ENCODE data around the gene HBP1. TPM values are rescaled to one million over a fixed set of nuclear protein-coding genes. Genes with fewer than 3 reads are reported as not detected.
"Not testable (repeated sequence)": the region's sequence is repeated elsewhere in the genome, so short reads cannot be mapped to it uniquely, and the experiment has no call there.

HBP1 gene
- total RNA-seq, 1 donor from 2014 or later = 39.7 TPM

GRCh38 chr7:107212725-107213124 lies 43.9 kb downstream of the HBP1 start:
- H3K4me1 Mint-ChIP-seq (ENCODE audit: low read depth, unreplicated experiment) = no peaks in the 10 kb centered on the region
- no peak overlapping the region for H3K27ac Mint-ChIP-seq (ENCODE audit: unreplicated experiment)
- H3K27me3 Mint-ChIP-seq (ENCODE audit: unreplicated experiment) = no peaks in the 10 kb centered on the region
- no peak for DNase-seq
- no peaks in the 10 kb centered on the region for H3K9me3 Mint-ChIP-seq (ENCODE audit: unreplicated experiment)
- peaks cover 14% of the 10 kb centered on the region for H3K36me3 Mint-ChIP-seq (ENCODE audit: unreplicated experiment)
- TF ChIP-seq CTCF (IDR thresholded peaks at IDR 0.05; ENCODE audit: partially characterized antibody, unreplicated experiment) = no peak
- no peak overlapping the region for H3K4me3 Mint-ChIP-seq (ENCODE audit: unreplicated experiment)

- H3K4me3 Mint-ChIP-seq (ENCODE audit: unreplicated experiment) = no peak overlapping the region
- H3K4me1 Mint-ChIP-seq (ENCODE audit: low read depth, unreplicated experiment) = no peaks in the 10 kb centered on the region
- no peak for DNase-seq
- peaks cover 14% of the 10 kb centered on the region for H3K36me3 Mint-ChIP-seq (ENCODE audit: unreplicated experiment)
- TF ChIP-seq CTCF (IDR thresholded peaks at IDR 0.05; ENCODE audit: partially characterized antibody, unreplicated experiment) = no peak
- H3K27me3 Mint-ChIP-seq (ENCODE audit: unreplicated experiment) = no peaks in the 10 kb centered on the region
- H3K9me3 Mint-ChIP-seq (ENCODE audit: unreplicated experiment) = no peaks in the 10 kb centered on the region
- no peak overlapping the region for H3K27ac Mint-ChIP-seq (ENCODE audit: unreplicated experiment)
These were observed 44.5 kb downstream of the HBP1 start for GRCh38 chr7:107213193-107213788.

GRCh38 chr7:107213945-107214344 lies 45.1 kb downstream of the HBP1 start:
- H3K9me3 Mint-ChIP-seq (ENCODE audit: unreplicated experiment) = no peaks in the 10 kb centered on the region
- H3K27me3 Mint-ChIP-seq (ENCODE audit: unreplicated experiment) = no peaks in the 10 kb centered on the region
- no peak for TF ChIP-seq CTCF (IDR thresholded peaks at IDR 0.05; ENCODE audit: partially characterized antibody, unreplicated experiment)
- H3K4me1 Mint-ChIP-seq (ENCODE audit: low read depth, unreplicated experiment) = no peaks in the 10 kb centered on the region
- DNase-seq = no peak
- H3K4me3 Mint-ChIP-seq (ENCODE audit: unreplicated experiment) = no peak overlapping the region
- no peak overlapping the region for H3K27ac Mint-ChIP-seq (ENCODE audit: unreplicated experiment)
- peaks cover 14% of the 10 kb centered on the region for H3K36me3 Mint-ChIP-seq (ENCODE audit: unreplicated experiment)

DNA sequence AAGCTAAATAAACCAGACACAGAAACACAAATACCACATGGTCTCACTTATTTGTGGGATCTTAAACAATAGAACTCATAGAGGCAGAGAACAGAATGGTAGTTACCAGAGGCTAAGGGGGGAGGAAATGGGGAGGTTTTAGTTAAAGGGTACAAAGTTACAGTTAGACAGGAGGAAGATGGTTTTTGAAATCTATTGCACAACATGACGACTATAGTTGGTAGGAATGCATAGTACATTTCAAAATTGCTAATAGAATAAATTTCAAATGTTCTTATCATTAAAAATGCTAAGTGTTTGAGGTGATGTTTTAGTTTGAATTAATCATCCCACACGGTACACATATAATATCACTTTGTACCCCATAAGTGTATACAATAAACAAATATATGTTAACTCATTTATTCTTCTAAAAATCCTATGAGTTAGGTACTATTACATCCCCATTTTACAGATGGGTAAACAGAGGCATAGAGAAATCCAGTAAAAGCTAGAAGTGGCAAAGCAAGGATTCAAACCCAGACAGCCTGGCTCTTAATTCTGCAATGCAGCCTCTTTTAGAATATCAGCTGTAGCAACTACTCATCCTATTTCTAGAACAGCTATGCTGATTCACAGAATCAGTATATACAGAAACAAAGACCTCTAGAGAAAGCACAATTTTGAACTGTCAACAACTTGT lies 50.9 kb downstream of the HBP1 start:
- no peak overlapping the region for H3K27ac Mint-ChIP-seq (ENCODE audit: unreplicated experiment)
- peaks cover 5% of the 10 kb centered on the region for H3K36me3 Mint-ChIP-seq (ENCODE audit: unreplicated experiment)
- H3K4me1 Mint-ChIP-seq (ENCODE audit: low read depth, unreplicated experiment) = peaks cover 12% of the 10 kb centered on the region
- no peak for DNase-seq
- peaks cover 4% of the 10 kb centered on the region for H3K9me3 Mint-ChIP-seq (ENCODE audit: unreplicated experiment)
- H3K4me3 Mint-ChIP-seq (ENCODE audit: unreplicated experiment) = no peak overlapping the region
- no peaks in the 10 kb centered on the region for H3K27me3 Mint-ChIP-seq (ENCODE audit: unreplicated experiment)
- TF ChIP-seq CTCF (IDR thresholded peaks at IDR 0.05; ENCODE audit: partially characterized antibody, unreplicated experiment) = no peak

DNA sequence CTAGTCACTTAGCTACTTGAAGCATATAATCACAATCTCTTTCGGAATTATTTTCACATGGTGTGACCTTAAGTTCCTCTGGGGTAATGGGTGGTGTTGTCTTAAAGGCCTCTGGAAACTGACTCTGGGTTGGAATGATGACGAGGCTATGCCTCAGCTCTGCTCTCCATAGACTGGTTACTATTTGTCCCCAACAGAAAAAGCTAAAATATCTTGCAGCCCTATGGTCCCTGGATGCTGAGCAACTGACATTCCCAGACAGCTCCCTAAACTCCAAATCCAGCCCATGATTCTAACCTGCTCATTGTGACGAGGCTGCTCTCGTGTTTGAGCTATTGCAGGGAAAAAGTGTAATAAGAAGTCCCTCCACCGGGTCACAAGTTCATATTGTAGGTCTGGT lies 51.6 kb downstream of the HBP1 start:
- no peak overlapping the region for H3K27ac Mint-ChIP-seq (ENCODE audit: unreplicated experiment)
- H3K36me3 Mint-ChIP-seq (ENCODE audit: unreplicated experiment) = no peaks in the 10 kb centered on the region
- H3K4me3 Mint-ChIP-seq (ENCODE audit: unreplicated experiment) = no peak overlapping the region
- DNase-seq = no peak
- peaks cover 4% of the 10 kb centered on the region for H3K9me3 Mint-ChIP-seq (ENCODE audit: unreplicated experiment)
- no peak for TF ChIP-seq CTCF (IDR thresholded peaks at IDR 0.05; ENCODE audit: partially characterized antibody, unreplicated experiment)
- peaks cover 14% of the 10 kb centered on the region for H3K4me1 Mint-ChIP-seq (ENCODE audit: low read depth, unreplicated experiment)
- H3K27me3 Mint-ChIP-seq (ENCODE audit: unreplicated experiment) = no peaks in the 10 kb centered on the region

GRCh38 chr7:107220806-107221205 lies 52.0 kb downstream of the HBP1 start:
- H3K4me1 Mint-ChIP-seq (ENCODE audit: low read depth, unreplicated experiment) = peaks cover 14% of the 10 kb centered on the region
- H3K27ac Mint-ChIP-seq (ENCODE audit: unreplicated experiment); H3K27me3 Mint-ChIP-seq (ENCODE audit: unreplicated experiment); H3K9me3 Mint-ChIP-seq (ENCODE audit: unreplicated experiment); DNase-seq; H3K36me3 Mint-ChIP-seq (ENCODE audit: unreplicated experiment); H3K4me3 Mint-ChIP-seq (ENCODE audit: unreplicated experiment): not testable (repeated sequence)

Measured in glutamatergic neuron (in vitro differentiated cells).